Neural cell (in vitro differentiated cells): ENCODE measurements around the gene MYLIP.

ENCODE experiments used
- CTCF ChIP-seq: fragments of 450-650 bp; IDR thresholded peaks from 2 replicates; pipeline ENCODE4 v1.5.1; 2014; ENCODE audit warnings: antibody characterized with exemption, mild to moderate bottlenecking, moderate library complexity; ENCODE audit not compliant: poor library complexity, severe bottlenecking
- EP300 ChIP-seq: fragments of 450-650 bp; conservative IDR thresholded peaks from 2 replicates; pipeline ENCODE4 v1.6.1; 2014; ENCODE audit warnings: antibody characterized with exemption, mild to moderate bottlenecking, moderate library complexity; ENCODE audit not compliant: poor library complexity, severe bottlenecking
- EZH2 ChIP-seq: fragments of 200-600, 300-800 bp; shearing (Covaris generic), sonication (generic); IDR thresholded peaks from 2 replicates; pipeline ENCODE4 v1.6.1; 2014; ENCODE audit warnings: antibody characterized with exemption, low read length, borderline replicate concordance, mild to moderate bottlenecking; ENCODE audit not compliant: insufficient read depth, poor library complexity, severe bottlenecking
- POLR2AphosphoS5 ChIP-seq: IDR thresholded peaks from 2 replicates; pipeline ENCODE4 v1.6.1; 2012
- REST ChIP-seq: IDR thresholded peaks from 2 replicates; pipeline ENCODE4 v1.6.1; 2012; ENCODE audit warnings: borderline replicate concordance
- TAF1 ChIP-seq: IDR thresholded peaks from 2 replicates; pipeline ENCODE4 v1.6.1; 2012; ENCODE audit warnings: low read depth

DNA sequence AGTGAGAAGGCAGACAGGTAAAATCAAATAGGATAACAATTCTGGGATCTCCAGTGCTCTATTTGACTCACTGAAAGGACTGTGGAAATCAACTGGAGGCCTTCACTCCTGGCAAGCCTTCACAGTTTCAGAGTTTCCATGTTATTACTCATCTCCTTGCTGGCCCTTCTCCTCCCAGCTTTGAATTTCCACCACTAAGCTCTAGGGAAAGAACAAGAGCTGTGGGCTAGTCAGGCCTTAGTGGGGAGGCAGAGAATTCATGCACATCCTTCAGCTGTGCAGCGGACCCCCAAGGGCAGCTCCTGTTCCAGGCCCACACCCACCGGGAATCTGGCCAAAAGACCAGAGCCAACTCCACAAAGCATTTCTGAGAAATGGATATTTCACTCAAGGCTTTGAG lies 26.0 kb downstream of the MYLIP start:
- TF ChIP-seq CTCF (no peak), REST (no peak), POLR2AphosphoS5 (no peak), TAF1 (no peak), EP300 (no peak), EZH2 (no peak)
